Measurements from ENCODE around the gene KRTAP1-3. TPM values are rescaled to one million over a fixed set of nuclear protein-coding genes. Genes with fewer than 3 reads are reported as not detected.

Gene KRTAP1-3
- total and polyA plus RNA-seq, 5 experiments from 2014 or later = not detected

GRCh38 chr17:40997361-40997760 is 37.3 kb downstream of the KRTAP1-3 start:
- no peak for ATAC-seq
- POLR2A ChIA-PET = no interaction called here
- DNase-seq = no peak
- peaks cover 0 to 2% (median 0%) of the 10 kb centered on the region in 4 donors for H3K4me1 Mint-ChIP-seq
- peaks cover 30 to 57% (median 50%) of the 10 kb centered on the region in 5 donors for H3K27me3 Mint-ChIP-seq
- H3K36me3 Mint-ChIP-seq = peaks cover 0 to 4% (median 2%) of the 10 kb centered on the region in 3 donors
- no peaks in the 10 kb centered on the region for H3K9me3 Mint-ChIP-seq
- no peak overlapping the region for H3K27ac Mint-ChIP-seq
- no peak overlapping the region for H3K4me3 Mint-ChIP-seq

- Mint-ChIP-seq H3K27ac (no peak overlapping the region), H3K4me1 (peaks cover 0 to 2% (median 0%) of the 10 kb centered on the region in 4 donors), H3K4me3 (no peak overlapping the region), H3K9me3 (no peaks in the 10 kb centered on the region), H3K36me3 (peaks cover 0 to 7% (median 4%) of the 10 kb centered on the region in 3 donors), H3K27me3 (peaks cover 32 to 62% (median 51%) of the 10 kb centered on the region in 5 donors)
- POLR2A ChIA-PET = no interaction called here
- DNase-seq (no peak), ATAC-seq (no peak)
Observed at GRCh38 chr17:40996829-40997228, 37.8 kb downstream of the KRTAP1-3 start.

GRCh38 chr17:40995116-40995515 is 39.6 kb downstream of the KRTAP1-3 start:
- DNase-seq = no peak
- Mint-ChIP-seq H3K9me3 (no peaks in the 10 kb centered on the region), H3K27me3 (peaks cover 30 to 62% (median 48%) of the 10 kb centered on the region in 5 donors), H3K27ac (no peak overlapping the region), H3K4me3 (no peak overlapping the region), H3K4me1 (peaks cover 0 to 2% (median 0%) of the 10 kb centered on the region in 4 donors), H3K36me3 (peaks cover 0 to 7% (median 4%) of the 10 kb centered on the region in 3 donors)
- no peak for ATAC-seq
- POLR2A ChIA-PET = no interaction called here

GRCh38 chr17:40993839-40994238 is 40.8 kb downstream of the KRTAP1-3 start, which contains the start of gene KRTAP3-3:
Gene KRTAP3-3 (minus strand): TSS chr17:40994164. CDS start chr17:40994097, 67 bp downstream.
- H3K4me3 Mint-ChIP-seq = no peak within 1 kb of the TSS
- no peaks in the 10 kb centered on the region for H3K9me3 Mint-ChIP-seq
- DNase-seq (no peak), ATAC-seq (no peak)
- peaks cover 0 to 7% (median 4%) of the 10 kb centered on the region in 3 donors for H3K36me3 Mint-ChIP-seq
- peaks cover 28 to 54% (median 40%) of the 10 kb centered on the region in 5 donors for H3K27me3 Mint-ChIP-seq
- H3K27ac Mint-ChIP-seq = no peak within 1 kb of the TSS
- peaks cover 0 to 2% (median 0%) of the 10 kb centered on the region in 4 donors for H3K4me1 Mint-ChIP-seq
- POLR2A ChIA-PET = no interaction called here

GRCh38 chr17:40993084-40993483 is 41.6 kb downstream of the KRTAP1-3 start:
- peaks cover 27 to 48% (median 41%) of the 10 kb centered on the region in 5 donors for H3K27me3 Mint-ChIP-seq
- POLR2A ChIA-PET = no interaction called here
- no peak for DNase-seq
- no peak overlapping the region for H3K4me3 Mint-ChIP-seq
- no peak for ATAC-seq
- no peaks in the 10 kb centered on the region for H3K9me3 Mint-ChIP-seq
- peaks cover 0 to 7% (median 4%) of the 10 kb centered on the region in 3 donors for H3K36me3 Mint-ChIP-seq
- H3K27ac Mint-ChIP-seq = no peak overlapping the region
- H3K4me1 Mint-ChIP-seq = peaks cover 0 to 2% (median 0%) of the 10 kb centered on the region in 4 donors

- peaks cover 23 to 47% (median 38%) of the 10 kb centered on the region in 5 donors for H3K27me3 Mint-ChIP-seq
- H3K27ac Mint-ChIP-seq = no peak overlapping the region
- no peak overlapping the region for H3K4me3 Mint-ChIP-seq
- H3K36me3 Mint-ChIP-seq = peaks cover 0 to 7% (median 4%) of the 10 kb centered on the region in 3 donors
- DNase-seq (no peak), ATAC-seq (no peak)
- peaks cover 0 to 2% (median 0%) of the 10 kb centered on the region in 4 donors for H3K4me1 Mint-ChIP-seq
- POLR2A ChIA-PET = no interaction called here
- H3K9me3 Mint-ChIP-seq = no peaks in the 10 kb centered on the region
Observed at GRCh38 chr17:40992666-40993065, 42.0 kb downstream of the KRTAP1-3 start.

GRCh38 chr17:40986920-40987319 is 47.8 kb downstream of the KRTAP1-3 start:
- no peaks in the 10 kb centered on the region for H3K36me3 Mint-ChIP-seq
- POLR2A ChIA-PET = no interaction called here
- ATAC-seq (no peak), DNase-seq (no peak)
- no peak overlapping the region for H3K4me3 Mint-ChIP-seq
- no peak overlapping the region for H3K27ac Mint-ChIP-seq
- H3K9me3 Mint-ChIP-seq = no peaks in the 10 kb centered on the region
- peaks cover 3 to 26% (median 11%) of the 10 kb centered on the region in 5 donors for H3K27me3 Mint-ChIP-seq
- H3K4me1 Mint-ChIP-seq = peaks cover 0 to 2% (median 0%) of the 10 kb centered on the region in 4 donors

GRCh38 chr17:40984226-40984625 is 50.4 kb downstream of the KRTAP1-3 start, which contains the start of gene KRT40:
Gene KRT40 (minus strand): TSS chr17:40984326. CDS start chr17:40984273, 53 bp downstream.
- H3K27ac Mint-ChIP-seq = no peak within 1 kb of the TSS
- peaks cover 6 to 23% (median 10%) of the 10 kb centered on the region in 5 donors for H3K27me3 Mint-ChIP-seq
- H3K9me3 Mint-ChIP-seq = no peaks in the 10 kb centered on the region
- H3K4me3 Mint-ChIP-seq = no peak within 1 kb of the TSS
- no peak for DNase-seq
- ATAC-seq = no peak
- POLR2A ChIA-PET = interaction anchor here (0.5 kb wide), 1 partner anchor 575 kb away, joined by 3 read pairs; no protein-coding TSS in a partner anchor
- H3K36me3 Mint-ChIP-seq = no peaks in the 10 kb centered on the region
- H3K4me1 Mint-ChIP-seq = peaks cover 0 to 2% (median under 1%) of the 10 kb centered on the region in 4 donors

Other genes with a start within 250 kb of the KRTAP1-3 start
Only the 30 nearest of the 37 such genes appear.
- gene KRT12, start 167.7 kb downstream of the KRTAP1-3 start, total RNA-seq = not detected
- gene KRT12, start 167.7 kb downstream of the KRTAP1-3 start, polyA plus RNA-seq = not detected
- gene KRT20, start 149.6 kb downstream of the KRTAP1-3 start, total RNA-seq = not detected
- gene KRT20, start 149.6 kb downstream of the KRTAP1-3 start, polyA plus RNA-seq = not detected
- not detected for gene KRT23, start 97.2 kb downstream of the KRTAP1-3 start, total RNA-seq
- gene KRT23, start 97.2 kb downstream of the KRTAP1-3 start, polyA plus RNA-seq = not detected
- gene KRT39, start 67.9 kb downstream of the KRTAP1-3 start, total RNA-seq = not detected
- gene KRT39, start 67.9 kb downstream of the KRTAP1-3 start, polyA plus RNA-seq = not detected
- gene KRT40, start 50.5 kb downstream of the KRTAP1-3 start, total RNA-seq = not detected
- gene KRT40, start 50.5 kb downstream of the KRTAP1-3 start, polyA plus RNA-seq = not detected
- not detected for gene KRTAP3-3, start 40.7 kb downstream of the KRTAP1-3 start, total RNA-seq
- not detected for gene KRTAP3-3, start 40.7 kb downstream of the KRTAP1-3 start, polyA plus RNA-seq
- gene KRTAP3-2, start 35.0 kb downstream of the KRTAP1-3 start, total RNA-seq = not detected
- gene KRTAP3-2, start 35.0 kb downstream of the KRTAP1-3 start, polyA plus RNA-seq = not detected
- not detected for gene KRTAP3-1, start 25.7 kb downstream of the KRTAP1-3 start, total RNA-seq
- not detected for gene KRTAP3-1, start 25.7 kb downstream of the KRTAP1-3 start, polyA plus RNA-seq
- gene KRTAP1-5, start 7.7 kb downstream of the KRTAP1-3 start, total RNA-seq = not detected
- gene KRTAP1-5, start 7.7 kb downstream of the KRTAP1-3 start, polyA plus RNA-seq = not detected
- not detected for gene KRTAP1-4, start 4.7 kb downstream of the KRTAP1-3 start, total RNA-seq
- not detected for gene KRTAP1-4, start 4.7 kb downstream of the KRTAP1-3 start, polyA plus RNA-seq
- not detected for gene KRTAP1-1, start 6.6 kb upstream of the KRTAP1-3 start, total RNA-seq
- gene KRTAP1-1, start 6.6 kb upstream of the KRTAP1-3 start, polyA plus RNA-seq = not detected
- gene KRTAP2-1, start 12.4 kb upstream of the KRTAP1-3 start, total RNA-seq = not detected
- not detected for gene KRTAP2-1, start 12.4 kb upstream of the KRTAP1-3 start, polyA plus RNA-seq
- gene KRTAP2-2, start 20.4 kb upstream of the KRTAP1-3 start, total RNA-seq = not detected
- gene KRTAP2-2, start 20.4 kb upstream of the KRTAP1-3 start, polyA plus RNA-seq = not detected
- gene KRTAP2-3, start 25.2 kb upstream of the KRTAP1-3 start, total RNA-seq = not detected
- not detected for gene KRTAP2-3, start 25.2 kb upstream of the KRTAP1-3 start, polyA plus RNA-seq
- not detected for gene KRTAP2-4, start 31.0 kb upstream of the KRTAP1-3 start, total RNA-seq
- not detected for gene KRTAP2-4, start 31.0 kb upstream of the KRTAP1-3 start, polyA plus RNA-seq
- gene KRTAP4-7, start 49.3 kb upstream of the KRTAP1-3 start, total RNA-seq = not detected
- not detected for gene KRTAP4-7, start 49.3 kb upstream of the KRTAP1-3 start, polyA plus RNA-seq
- gene KRTAP4-8, start 63.3 kb upstream of the KRTAP1-3 start, total RNA-seq = not detected
- gene KRTAP4-8, start 63.3 kb upstream of the KRTAP1-3 start, polyA plus RNA-seq = not detected
- gene KRTAP4-16, start 67.3 kb upstream of the KRTAP1-3 start, total RNA-seq = not detected
- not detected for gene KRTAP4-16, start 67.3 kb upstream of the KRTAP1-3 start, polyA plus RNA-seq
- gene KRTAP4-9, start 70.5 kb upstream of the KRTAP1-3 start, total RNA-seq = not detected
- not detected for gene KRTAP4-9, start 70.5 kb upstream of the KRTAP1-3 start, polyA plus RNA-seq
- gene KRTAP4-11, start 83.5 kb upstream of the KRTAP1-3 start, total RNA-seq = not detected
- not detected for gene KRTAP4-11, start 83.5 kb upstream of the KRTAP1-3 start, polyA plus RNA-seq
- not detected for gene KRTAP4-12, start 89.3 kb upstream of the KRTAP1-3 start, total RNA-seq
- gene KRTAP4-12, start 89.3 kb upstream of the KRTAP1-3 start, polyA plus RNA-seq = under 1 TPM in 1 of 3 donors, not detected in 2; 0.15 TPM
- not detected for gene KRTAP4-6, start 105.7 kb upstream of the KRTAP1-3 start, total RNA-seq
- gene KRTAP4-6, start 105.7 kb upstream of the KRTAP1-3 start, polyA plus RNA-seq = not detected
- not detected for gene KRTAP4-5, start 115.0 kb upstream of the KRTAP1-3 start, total RNA-seq
- not detected for gene KRTAP4-5, start 115.0 kb upstream of the KRTAP1-3 start, polyA plus RNA-seq
- gene KRTAP4-4, start 125.9 kb upstream of the KRTAP1-3 start, total RNA-seq = not detected
- not detected for gene KRTAP4-4, start 125.9 kb upstream of the KRTAP1-3 start, polyA plus RNA-seq
- gene KRTAP4-3, start 133.3 kb upstream of the KRTAP1-3 start, total RNA-seq = not detected
- gene KRTAP4-3, start 133.3 kb upstream of the KRTAP1-3 start, polyA plus RNA-seq = not detected
- gene KRTAP4-2, start 143.3 kb upstream of the KRTAP1-3 start, total RNA-seq = not detected
- not detected for gene KRTAP4-2, start 143.3 kb upstream of the KRTAP1-3 start, polyA plus RNA-seq
- gene KRTAP4-1, start 150.0 kb upstream of the KRTAP1-3 start, total RNA-seq = not detected
- not detected for gene KRTAP4-1, start 150.0 kb upstream of the KRTAP1-3 start, polyA plus RNA-seq
- not detected for gene KRTAP9-1, start 155.0 kb upstream of the KRTAP1-3 start, total RNA-seq
- not detected for gene KRTAP9-1, start 155.0 kb upstream of the KRTAP1-3 start, polyA plus RNA-seq
- gene KRTAP9-2, start 191.8 kb upstream of the KRTAP1-3 start, total RNA-seq = not detected
- not detected for gene KRTAP9-2, start 191.8 kb upstream of the KRTAP1-3 start, polyA plus RNA-seq
- gene KRTAP9-3, start 197.6 kb upstream of the KRTAP1-3 start, total RNA-seq = not detected
- not detected for gene KRTAP9-3, start 197.6 kb upstream of the KRTAP1-3 start, polyA plus RNA-seq

Measured in naive thymus-derived CD8-positive, alpha-beta T cell (primary cell).